LoVo (cell line): Measurements from ENCODE around the gene ARHGEF37.

Experiments used
- DNase-seq: peaks from one replicate; pipeline ENCODE4 v3.0.0-alpha.2; 2016; ENCODE audit warnings: low spot score

The ARHGEF37 gene

DNA sequence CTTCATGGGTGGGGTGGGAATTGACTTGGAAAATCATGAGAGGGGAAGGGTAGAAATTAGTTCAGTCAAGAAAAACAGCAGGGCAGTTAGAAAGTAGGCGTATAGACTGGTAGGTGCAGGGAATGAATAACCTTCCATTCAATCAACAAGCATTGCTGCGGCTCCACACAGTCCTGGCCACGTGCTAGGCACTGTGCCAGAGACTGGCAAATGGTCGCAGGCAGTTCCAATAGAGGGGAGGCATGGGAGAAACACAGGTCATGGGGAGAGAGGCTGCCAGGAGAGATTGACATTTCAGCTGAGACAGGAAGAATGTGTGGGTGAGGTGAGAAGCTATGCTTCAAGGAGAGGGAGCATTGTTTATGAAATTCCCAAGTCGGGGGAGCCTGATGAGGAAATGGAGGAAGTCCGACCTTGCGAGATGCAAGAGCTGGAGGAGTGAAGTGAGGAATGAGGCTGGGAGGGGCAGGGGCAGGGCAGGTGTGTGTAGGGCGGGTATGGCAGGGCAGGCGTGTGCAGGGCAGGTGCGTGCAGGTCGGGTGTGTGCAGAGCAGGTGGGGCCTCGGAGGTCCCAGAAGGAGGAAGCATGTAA lies 94.4 kb downstream of the ARHGEF37 start:
- peak; percentile 71 for DNase-seq

DNA sequence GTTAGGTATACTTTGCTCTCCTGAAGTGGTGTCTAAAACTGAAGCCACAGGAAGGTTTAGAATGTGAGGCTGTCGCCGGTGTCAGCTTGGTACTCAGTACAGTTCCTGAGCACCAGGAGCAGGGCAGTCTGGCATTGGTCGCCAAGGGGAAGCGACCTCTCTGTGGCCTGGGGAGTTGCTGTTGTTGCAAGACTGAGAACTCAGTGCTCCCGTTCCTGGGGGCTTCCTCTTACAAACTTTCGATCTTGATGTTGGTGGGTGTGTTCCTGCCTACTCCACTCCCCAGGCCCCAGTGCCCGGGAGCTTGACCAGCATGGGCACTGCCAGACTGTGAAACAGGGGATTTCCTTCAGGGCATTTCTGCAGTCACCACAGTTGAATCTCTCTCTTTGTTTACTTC lies 96.4 kb downstream of the ARHGEF37 start:
- no peak for DNase-seq

DNA sequence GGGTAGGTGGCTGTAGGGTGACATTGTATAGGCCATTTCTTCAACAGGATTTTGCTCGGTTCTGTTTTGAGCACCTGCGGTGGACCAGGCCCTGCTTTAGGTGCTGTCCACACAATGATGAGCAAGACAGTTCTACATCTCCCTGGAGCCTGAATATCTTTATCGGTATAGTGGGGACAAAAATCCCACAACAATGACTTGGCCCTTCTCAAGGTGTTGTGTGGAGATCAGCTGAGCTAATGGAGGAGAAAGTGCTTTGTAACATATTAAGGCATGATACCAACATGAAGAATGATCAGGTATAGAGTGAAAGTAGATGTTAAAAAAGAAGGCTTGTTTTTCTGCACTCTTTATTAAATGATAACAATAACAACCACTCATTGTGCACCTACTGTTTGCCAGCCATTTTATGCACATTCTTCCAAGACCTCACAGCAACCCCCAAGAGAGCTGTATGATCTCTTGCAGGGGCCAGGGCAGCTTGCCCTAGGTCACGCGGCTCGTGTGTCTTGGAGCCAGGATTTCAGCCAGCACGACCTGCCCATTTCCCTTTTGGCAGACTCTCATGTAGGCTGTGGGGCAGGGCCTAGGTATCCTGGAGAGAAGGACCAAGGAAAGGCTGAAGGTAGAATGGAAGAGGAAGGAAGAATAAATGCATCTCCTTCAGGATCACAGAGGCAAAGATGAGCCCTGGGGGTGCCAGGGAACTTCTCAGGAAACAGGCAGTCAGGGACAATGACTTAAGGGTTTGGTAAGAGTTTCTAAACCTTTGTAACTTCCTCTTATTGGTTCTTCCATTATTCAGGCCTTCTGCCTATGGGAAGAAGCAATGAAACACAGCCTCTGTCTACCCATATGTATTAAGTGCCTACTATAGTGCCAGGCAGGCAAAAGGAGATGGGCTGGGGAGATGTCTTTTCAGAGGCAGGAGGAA lies 98.8 kb downstream of the ARHGEF37 start:
- no peak for DNase-seq

DNA sequence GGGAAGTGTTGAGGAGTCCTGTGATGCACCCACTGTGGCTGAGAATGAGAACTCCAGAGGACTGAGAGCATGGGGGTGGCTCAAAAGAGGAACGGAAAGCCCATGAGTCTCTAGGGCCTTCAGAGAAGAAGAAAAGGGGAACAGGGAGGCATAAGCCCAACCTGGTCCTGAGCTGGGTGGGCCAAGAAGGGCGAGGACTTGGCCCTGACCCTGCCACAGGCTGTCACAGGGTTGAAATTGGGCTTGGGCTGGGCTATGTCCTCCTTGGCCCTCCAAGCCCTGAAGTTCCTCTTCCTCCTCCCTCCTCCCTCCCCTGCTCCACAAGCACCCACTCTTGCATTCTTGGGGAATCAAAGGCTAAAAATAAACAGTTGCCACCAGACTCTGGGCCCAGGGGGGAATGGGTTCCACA lies 99.5 kb downstream of the ARHGEF37 start:
- no peak for DNase-seq

DNA sequence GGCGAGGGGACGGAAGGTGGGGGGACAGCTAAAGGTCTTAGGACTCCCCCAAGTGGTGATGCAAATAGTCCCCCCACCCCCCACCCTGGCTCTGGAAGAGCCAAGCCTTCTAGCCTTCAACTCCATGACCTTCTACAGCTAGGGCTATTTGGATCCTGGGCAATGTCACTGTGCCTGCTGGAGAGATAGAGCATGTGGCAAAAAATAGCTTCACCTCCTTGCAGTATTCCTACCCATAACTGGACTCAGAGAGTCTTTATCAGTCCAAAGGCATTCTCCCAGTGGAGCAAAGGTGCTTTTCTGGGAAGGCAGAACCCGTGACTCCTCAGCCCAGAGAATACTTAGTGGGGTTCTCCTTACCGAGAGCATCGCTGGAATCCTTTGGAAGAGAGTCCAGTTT lies 100.0 kb downstream of the ARHGEF37 start:
- no peak for DNase-seq

DNA sequence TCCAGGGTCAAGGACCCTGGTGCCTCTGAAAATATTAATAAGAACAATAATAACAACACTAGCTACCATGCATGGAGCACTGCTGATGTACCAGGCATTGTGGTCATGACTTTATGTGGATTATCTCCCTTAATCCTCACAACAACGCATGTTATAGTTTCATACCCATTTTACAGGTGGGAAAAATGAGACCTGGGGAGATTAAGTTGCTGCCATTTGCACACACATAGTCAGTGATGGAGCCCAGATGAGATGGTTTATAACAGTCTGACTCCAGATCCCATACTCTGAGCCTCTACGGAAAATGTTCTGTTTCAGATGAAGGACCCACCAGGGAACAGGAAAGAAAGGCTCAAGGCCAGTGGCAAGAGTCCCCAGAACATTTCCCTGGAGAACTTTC lies 100.6 kb downstream of the ARHGEF37 start:
- no peak for DNase-seq

DNA sequence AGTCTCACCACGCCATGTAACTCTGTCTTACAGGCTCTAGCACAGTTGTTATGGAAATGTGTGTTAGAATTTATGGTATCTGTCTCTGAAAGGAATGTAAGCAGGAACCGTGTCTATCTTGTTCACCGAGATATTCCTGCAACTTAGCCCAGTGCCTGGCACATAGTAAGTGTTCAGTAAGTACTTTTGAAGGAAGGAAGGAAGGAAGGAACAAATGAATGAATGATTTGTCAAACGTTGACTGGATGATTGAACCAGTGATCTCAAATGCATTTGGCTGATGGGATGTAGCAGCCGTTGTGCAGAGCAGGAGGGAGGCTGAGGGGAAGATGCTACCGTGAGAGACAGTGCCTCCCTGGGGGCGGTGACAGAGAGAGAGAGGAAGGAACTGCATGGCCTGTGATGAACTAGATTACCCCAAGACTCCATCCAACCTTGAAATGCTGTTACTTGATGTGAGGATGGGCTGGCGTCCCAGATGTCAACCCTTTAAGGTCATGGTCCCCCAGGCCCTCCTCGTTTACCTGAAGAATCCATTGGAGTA lies 101.3 kb downstream of the ARHGEF37 start:
- no peak for DNase-seq

DNA sequence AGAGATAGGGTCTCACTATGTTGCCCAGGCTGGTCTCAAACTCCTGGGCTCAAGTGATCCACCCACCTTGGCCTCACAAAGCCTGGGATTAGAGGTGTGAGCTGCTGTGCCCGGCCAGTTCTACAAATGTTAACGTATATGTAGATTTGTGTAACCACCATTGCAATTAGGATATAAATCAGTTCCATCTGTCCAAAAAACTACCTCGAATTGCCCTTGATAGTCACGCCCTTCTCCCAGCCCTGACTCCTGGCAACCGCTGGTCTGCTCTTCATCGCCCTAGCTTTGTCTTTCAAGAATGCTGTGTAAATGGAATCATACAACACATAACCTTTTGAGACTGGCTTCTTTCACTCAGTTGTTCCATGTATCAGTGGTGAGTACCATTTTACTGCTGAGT lies 102.7 kb downstream of the ARHGEF37 start:
- DNase-seq, result no peak

DNA sequence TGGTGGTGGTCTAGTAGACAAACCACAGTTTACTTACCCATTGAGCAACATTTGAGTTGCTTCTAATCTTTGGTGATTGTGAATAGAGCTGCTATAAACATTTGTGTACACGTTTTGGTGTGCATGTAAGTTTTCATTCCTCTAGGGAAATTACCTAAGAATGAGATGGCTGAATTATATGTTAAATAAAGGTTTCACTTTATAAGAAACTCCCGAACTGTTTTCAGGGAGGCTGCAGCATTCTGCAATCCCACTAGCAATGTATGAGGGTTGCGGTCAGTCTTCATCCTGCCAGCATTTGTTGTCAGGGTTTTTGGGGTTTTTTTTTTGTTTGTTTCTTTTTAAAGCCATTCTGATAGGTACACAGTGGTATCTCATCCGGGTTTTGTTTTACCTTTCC lies 103.1 kb downstream of the ARHGEF37 start:
- DNase-seq, result no peak
